ENCODE measurements around the gene CYB5A.

GRCh38 chr18:74316257-74317170 is 24.8 kb upstream of the CYB5A start:
- TF ChIP-seq CTCF (conservative IDR thresholded peaks at IDR 0.05) (no peak), ZFX (IDR thresholded peaks at IDR 0.05) (no peak)
